Hepatocyte (in vitro differentiated cells): ENCODE data around the gene ADAMTSL1. TPM values are rescaled to one million over a fixed set of nuclear protein-coding genes. Genes with fewer than 3 reads are reported as not detected.
"Not testable (repeated sequence)": the region's sequence is repeated elsewhere in the genome, so short reads cannot be mapped to it uniquely, and the experiment has no call there.

Experiments
- DNase-seq: peaks from one replicate; pipeline ENCODE4 v3.0.0-alpha.2; 2016; ENCODE audit warnings: low spot score
- H2AFZ ChIP-seq: fragments of 200-600 bp; sonication (generic); 2 replicates; pipeline ENCODE4 v1.6.0; 2016; ENCODE audit warnings: antibody characterized with exemption, mild to moderate bottlenecking
- H3K27ac ChIP-seq: fragments of 200-600 bp; sonication (generic); 2 replicates; pipeline ENCODE4 v1.5.1; 2016; ENCODE audit warnings: mild to moderate bottlenecking
- H3K27me3 ChIP-seq: fragments of 200-600 bp; sonication (generic); 2 replicates; pipeline ENCODE4 v1.6.1; 2016
- H3K36me3 ChIP-seq: fragments of 200-600 bp; sonication (generic); replicated peaks from 2 replicates; pipeline ENCODE4 v1.5.1; 2016; ENCODE audit warnings: low read depth; ENCODE audit not compliant: insufficient read depth
- H3K4me1 ChIP-seq: fragments of 200-600 bp; sonication (generic); 2 replicates; pipeline ENCODE4 v1.5.1; 2016; ENCODE audit warnings: mild to moderate bottlenecking, moderate library complexity; ENCODE audit not compliant: insufficient read depth
- H3K4me2 ChIP-seq: fragments of 200-600 bp; sonication (generic); 2 replicates; pipeline ENCODE4 v1.6.0; 2016
- H3K4me3 ChIP-seq: fragments of 200-600 bp; sonication (generic); 2 replicates; pipeline ENCODE4 v1.5.1; 2016; ENCODE audit warnings: mild to moderate bottlenecking
- H3K79me2 ChIP-seq: fragments of 200-600 bp; sonication (generic); 2 replicates; pipeline ENCODE4 v1.6.0; 2017; ENCODE audit warnings: mild to moderate bottlenecking
- H3K9me2 ChIP-seq: fragments of 200-600 bp; sonication (generic); replicated peaks from 2 replicates; pipeline ENCODE4 v1.6.0; 2017; ENCODE audit warnings: mild to moderate bottlenecking; ENCODE audit not compliant: insufficient read depth
- H3K9me3 ChIP-seq: fragments of 200-600 bp; sonication (generic); 2 replicates; pipeline ENCODE4 v1.5.1; 2016; ENCODE audit warnings: low read depth, mild to moderate bottlenecking
- H4K20me1 ChIP-seq: fragments of 200-600 bp; sonication (generic); 2 replicates; pipeline ENCODE4 v1.6.0; 2016; ENCODE audit warnings: mild to moderate bottlenecking; ENCODE audit not compliant: insufficient read depth, poor library complexity, severe bottlenecking
- EZH2 ChIP-seq: fragments of 200-600 bp; sonication (generic); IDR thresholded peaks from 2 replicates; pipeline ENCODE4 v1.6.1; 2016; ENCODE audit warnings: antibody characterized with exemption, mild to moderate bottlenecking, borderline replicate concordance
- EZH2phosphoT487 ChIP-seq: fragments of 200-600 bp; sonication (generic); IDR thresholded peaks from one replicate; pipeline ENCODE4 v1.6.1; 2018; ENCODE audit warnings: antibody characterized with exemption, mild to moderate bottlenecking, low read depth, moderate library complexity; ENCODE audit not compliant: unreplicated experiment, severe bottlenecking
- WGBS: methylation state at CpG from one replicate; pipeline ENCODE4 v1.1.6; 2016; ENCODE audit warnings: low lambda C conversion rate; ENCODE audit errors: missing lambda C conversion rate; 5-methylcytosine and 5-hydroxymethylcytosine counted together
- polyA plus RNA-seq: library from polyadenylated mRNA; unstranded; fragments of >200 nt; fragmentation: Nextera tagmentation; extraction: Ambion mirVana; gene quantifications from 2 replicates; pipeline ENCODE4 v1.2.1, GENCODE V29; 2016
- total RNA-seq: library from RNA; depleted of rRNA; stranded (reverse); fragments of >200 nt; gene quantifications from 2 replicates; pipeline ENCODE4 v1.2.3, GENCODE V29; 2014
- TF ChIP-seq, protein P1 (sequence below): fragments of 200-600 bp; sonication (generic); IDR thresholded peaks from 2 replicates; pipeline ENCODE4 v1.5.1; 2016; ENCODE audit warnings: antibody characterized with exemption, mild to moderate bottlenecking; ENCODE audit not compliant: poor library complexity

The ADAMTSL1 gene
- total and polyA plus RNA-seq, 2 experiments from 2014 or later = 7.2 to 24.0 TPM

DNA sequence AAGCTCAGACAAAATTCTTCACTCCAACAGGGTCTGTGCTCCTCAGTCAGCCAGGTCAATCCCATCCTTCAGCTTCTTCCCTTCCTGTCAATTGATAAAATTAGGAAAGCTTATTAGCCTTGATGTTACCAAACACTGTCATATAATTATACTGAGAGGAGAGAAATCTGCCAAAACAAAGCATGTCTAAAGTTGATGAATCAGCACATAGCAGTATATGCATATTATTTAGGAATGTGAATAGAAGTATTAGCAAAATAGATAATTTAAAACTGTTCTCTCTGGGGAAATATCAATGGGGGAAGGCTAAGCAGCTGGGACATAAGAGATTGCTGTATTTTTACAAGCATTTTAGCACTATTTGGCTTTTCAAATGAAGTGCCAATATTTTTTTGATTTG lies 451.9 kb downstream of the ADAMTSL1 start:
- DNase-seq = no peak
- H3K9me3 ChIP-seq = no peaks in the 10 kb centered on the region
- no peak overlapping the region for H3K4me3 ChIP-seq
- TF ChIP-seq, protein P1, sequence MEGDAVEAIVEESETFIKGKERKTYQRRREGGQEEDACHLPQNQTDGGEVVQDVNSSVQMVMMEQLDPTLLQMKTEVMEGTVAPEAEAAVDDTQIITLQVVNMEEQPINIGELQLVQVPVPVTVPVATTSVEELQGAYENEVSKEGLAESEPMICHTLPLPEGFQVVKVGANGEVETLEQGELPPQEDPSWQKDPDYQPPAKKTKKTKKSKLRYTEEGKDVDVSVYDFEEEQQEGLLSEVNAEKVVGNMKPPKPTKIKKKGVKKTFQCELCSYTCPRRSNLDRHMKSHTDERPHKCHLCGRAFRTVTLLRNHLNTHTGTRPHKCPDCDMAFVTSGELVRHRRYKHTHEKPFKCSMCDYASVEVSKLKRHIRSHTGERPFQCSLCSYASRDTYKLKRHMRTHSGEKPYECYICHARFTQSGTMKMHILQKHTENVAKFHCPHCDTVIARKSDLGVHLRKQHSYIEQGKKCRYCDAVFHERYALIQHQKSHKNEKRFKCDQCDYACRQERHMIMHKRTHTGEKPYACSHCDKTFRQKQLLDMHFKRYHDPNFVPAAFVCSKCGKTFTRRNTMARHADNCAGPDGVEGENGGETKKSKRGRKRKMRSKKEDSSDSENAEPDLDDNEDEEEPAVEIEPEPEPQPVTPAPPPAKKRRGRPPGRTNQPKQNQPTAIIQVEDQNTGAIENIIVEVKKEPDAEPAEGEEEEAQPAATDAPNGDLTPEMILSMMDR = no peak
- H3K36me3 ChIP-seq = no peaks in the 10 kb centered on the region
- no peaks in the 10 kb centered on the region for H3K79me2 ChIP-seq
- H3K4me2 ChIP-seq = no peak overlapping the region
- no peaks in the 10 kb centered on the region for H3K27me3 ChIP-seq
- H4K20me1 ChIP-seq = no peaks in the 10 kb centered on the region
- no peak overlapping the region for H3K27ac ChIP-seq
- no peaks in the 10 kb centered on the region for H3K9me2 ChIP-seq
- H3K4me1 ChIP-seq = no peaks in the 10 kb centered on the region
- H2AFZ ChIP-seq = no peak overlapping the region

DNA sequence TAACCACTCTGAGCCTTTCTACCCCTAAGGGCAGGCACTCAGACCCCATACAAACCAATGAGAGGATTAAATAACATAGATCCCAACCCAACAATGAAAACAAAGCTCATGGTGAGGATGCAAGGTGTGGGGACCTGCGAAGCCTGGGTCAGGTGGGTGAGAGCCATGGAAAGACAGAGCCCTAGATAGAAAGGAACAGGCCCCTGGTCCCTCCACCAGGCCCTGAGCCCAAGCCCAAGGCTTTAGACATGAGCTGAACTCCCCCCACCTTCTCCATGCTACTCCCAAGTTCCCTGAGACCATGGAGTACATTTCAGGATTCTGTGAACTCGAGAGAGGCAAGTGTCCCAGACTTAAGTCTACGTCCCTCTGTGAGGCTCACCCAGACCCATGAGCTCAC lies 452.6 kb downstream of the ADAMTSL1 start:
- no peak for DNase-seq
- TF ChIP-seq, protein P1 = no peak
- no peak for TF ChIP-seq EZH2
- TF ChIP-seq EZH2phosphoT487 = no peak
- Histone ChIP-seq H3K79me2 (no peaks in the 10 kb centered on the region), H3K27me3 (no peaks in the 10 kb centered on the region), H2AFZ (no peak overlapping the region), H3K4me3 (no peak overlapping the region), H3K4me2 (no peak overlapping the region), H4K20me1 (no peaks in the 10 kb centered on the region), H3K4me1 (no peaks in the 10 kb centered on the region), H3K9me2 (no peaks in the 10 kb centered on the region), H3K36me3 (no peaks in the 10 kb centered on the region), H3K27ac (no peak overlapping the region), H3K9me3 (no peaks in the 10 kb centered on the region)
- 91% methylated on average over 3 of the region's 3 CpGs for WGBS

DNA sequence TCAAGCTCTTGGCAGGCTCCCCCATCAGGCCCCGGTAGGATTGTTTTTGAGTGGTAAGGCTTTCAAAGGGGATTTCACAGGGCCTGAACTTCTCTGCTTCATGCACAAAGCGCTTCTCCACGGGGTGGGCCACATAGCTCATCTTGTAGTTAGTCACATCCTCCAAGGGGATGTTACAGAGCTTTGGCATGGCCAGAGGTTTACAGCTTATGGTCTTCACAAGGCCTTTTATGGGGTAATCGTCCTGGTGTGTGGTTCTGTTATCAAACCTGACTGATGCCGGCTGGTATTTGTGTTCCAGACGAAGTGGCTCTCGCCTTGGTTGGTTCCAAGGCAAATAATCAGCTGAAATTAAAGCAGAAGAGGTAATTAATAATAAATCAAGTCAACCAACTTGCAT lies 454.8 kb downstream of the ADAMTSL1 start:
- no peaks in the 10 kb centered on the region for H3K36me3 ChIP-seq
- no peaks in the 10 kb centered on the region for H3K4me1 ChIP-seq
- WGBS = 89% methylated on average over 7 of the region's 7 CpGs
- no peak overlapping the region for H3K4me2 ChIP-seq
- H4K20me1 ChIP-seq = no peaks in the 10 kb centered on the region
- H3K4me3 ChIP-seq = no peak overlapping the region
- H3K9me3 ChIP-seq = no peaks in the 10 kb centered on the region
- no peak overlapping the region for H3K27ac ChIP-seq
- no peaks in the 10 kb centered on the region for H3K79me2 ChIP-seq
- H2AFZ ChIP-seq = no peak overlapping the region
- no peaks in the 10 kb centered on the region for H3K9me2 ChIP-seq
- no peaks in the 10 kb centered on the region for H3K27me3 ChIP-seq
- TF ChIP-seq EZH2 (no peak), EZH2phosphoT487 (no peak)
- TF ChIP-seq, protein P1 = no peak
- DNase-seq = no peak

DNA sequence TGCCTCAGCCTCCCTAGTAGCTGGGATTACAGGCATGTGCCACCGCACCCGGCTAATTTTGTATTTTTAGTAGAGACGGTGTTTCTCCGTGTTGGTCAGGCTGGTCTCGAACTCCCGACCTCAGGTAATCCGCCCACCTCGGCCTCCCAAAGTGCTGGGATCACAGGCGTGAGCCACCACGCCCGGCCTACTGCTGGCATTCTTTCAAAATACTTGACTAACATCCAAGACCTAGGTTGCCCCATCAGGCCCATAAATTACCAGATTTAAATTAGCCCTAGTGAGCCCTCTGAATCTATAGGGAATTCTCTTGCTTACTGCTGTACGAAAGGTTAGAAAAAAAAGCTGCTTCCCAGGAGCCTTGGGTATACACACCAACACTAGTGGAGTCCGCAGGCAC lies 456.7 kb downstream of the ADAMTSL1 start:
- not testable (repeated sequence) for H3K9me2 ChIP-seq, H3K4me1 ChIP-seq, H3K79me2 ChIP-seq, DNase-seq, H3K36me3 ChIP-seq, H3K9me3 ChIP-seq, H3K4me2 ChIP-seq, H3K4me3 ChIP-seq, H3K27me3 ChIP-seq, H3K27ac ChIP-seq, H4K20me1 ChIP-seq, H2AFZ ChIP-seq
- 87% methylated on average over 13 of the region's 13 CpGs for WGBS
